UCSD-AML1 (cell line): ENCODE results near the gene RPS6KC1.
"Not testable (repeated sequence)": the region's sequence is repeated elsewhere in the genome, so short reads cannot be mapped to it uniquely, and the experiment has no call there.

Experiments
- DNase-seq: peaks from one replicate; lab custom pipeline; 2025; ENCODE audit not compliant: unreplicated experiment; lab: John Stamatoyannopoulos, UW

RPS6KC1 gene

GRCh38 chr1:213200630-213201029 lies 149.6 kb downstream of the RPS6KC1 start:
- DNase-seq = no peak

DNA sequence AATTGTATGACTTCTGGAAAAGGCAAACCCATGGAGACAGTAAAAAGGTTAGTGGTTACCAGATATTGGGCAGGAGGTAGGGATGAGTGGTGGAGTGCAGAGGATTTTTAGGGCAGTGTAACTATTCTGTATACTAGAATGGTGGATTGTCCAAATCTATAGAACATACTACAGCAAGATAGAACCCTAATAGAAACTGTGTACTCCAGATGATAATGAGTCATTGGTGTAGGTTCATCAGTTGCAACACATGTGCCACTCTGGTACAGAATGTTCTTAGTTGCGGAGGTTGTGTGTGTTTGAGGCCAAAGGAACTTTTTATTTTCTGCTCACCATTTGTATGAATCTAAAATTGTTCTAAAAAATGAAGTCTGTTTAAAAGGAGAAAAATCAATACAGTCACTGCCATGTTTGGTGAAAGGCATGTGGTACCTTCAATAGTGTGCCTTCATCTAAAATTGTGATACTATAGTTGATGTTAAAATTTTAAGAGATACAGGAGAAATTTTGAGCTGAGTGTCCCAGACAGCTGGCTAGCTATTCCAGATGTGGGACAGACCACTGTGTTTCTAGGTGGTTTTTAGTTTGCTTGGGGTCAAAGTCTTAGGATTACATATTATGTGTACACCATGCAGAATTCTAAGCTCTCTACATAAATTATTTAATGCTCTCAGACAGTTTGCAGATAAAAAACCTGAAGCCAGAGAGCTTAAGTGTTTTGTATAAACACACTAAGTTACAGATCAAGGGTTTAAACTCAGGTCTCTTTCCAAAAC lies 150.5 kb downstream of the RPS6KC1 start:
- DNase-seq = no peak

- no peak for DNase-seq
These were observed 160.2 kb downstream of the RPS6KC1 start for GRCh38 chr1:213211201-213211600.

- not testable (repeated sequence) for DNase-seq
These were observed 168.0 kb downstream of the RPS6KC1 start for GRCh38 chr1:213219076-213219475.

- no peak for DNase-seq
These were observed 170.2 kb downstream of the RPS6KC1 start for GRCh38 chr1:213221209-213221608.

- DNase-seq = no peak
These were observed 176.4 kb downstream of the RPS6KC1 start for GRCh38 chr1:213227458-213227857.

- DNase-seq = no peak
These were observed 180.8 kb downstream of the RPS6KC1 start for GRCh38 chr1:213231795-213232231.

DNA sequence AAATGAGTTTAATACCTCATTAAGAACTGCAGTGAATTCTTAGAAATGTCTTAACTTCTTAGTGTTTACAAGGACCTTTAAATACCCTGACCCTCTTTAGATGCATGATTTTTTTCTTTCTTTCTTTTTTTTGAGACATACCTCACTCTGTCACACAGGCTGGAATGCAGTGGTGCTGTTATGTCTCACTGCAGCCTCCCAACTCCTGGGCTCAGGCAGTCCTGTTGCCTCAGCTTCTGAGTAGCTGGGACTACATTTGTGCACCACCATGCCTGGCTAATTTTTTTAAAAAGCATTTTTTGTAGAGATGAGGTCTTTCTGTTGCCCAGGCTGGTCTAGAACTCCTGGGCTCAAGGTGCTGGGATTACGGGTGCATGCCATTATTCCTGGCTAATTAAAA lies 191.8 kb downstream of the RPS6KC1 start:
- no peak for DNase-seq

DNA sequence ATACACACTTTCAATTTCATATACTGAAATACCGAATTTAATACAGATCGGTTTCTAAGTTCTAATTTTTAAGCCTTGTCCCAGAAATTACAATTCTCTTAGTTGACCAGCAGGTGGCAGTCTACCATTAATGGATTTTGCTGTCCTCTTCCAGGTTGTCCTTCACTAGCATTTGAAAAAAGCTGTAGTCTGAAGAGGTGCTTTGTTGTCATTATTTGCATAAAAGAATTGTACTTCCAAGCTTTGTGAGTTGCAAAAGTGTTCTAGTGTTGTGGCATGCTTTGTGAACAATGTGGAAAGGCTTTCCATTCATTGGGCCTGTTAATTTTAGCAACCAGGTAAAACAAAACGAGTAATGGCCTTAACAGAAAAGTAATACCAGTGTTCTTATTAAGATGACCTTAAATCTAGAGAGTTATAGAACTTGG lies 193.6 kb downstream of the RPS6KC1 start:
- no peak for DNase-seq

DNA sequence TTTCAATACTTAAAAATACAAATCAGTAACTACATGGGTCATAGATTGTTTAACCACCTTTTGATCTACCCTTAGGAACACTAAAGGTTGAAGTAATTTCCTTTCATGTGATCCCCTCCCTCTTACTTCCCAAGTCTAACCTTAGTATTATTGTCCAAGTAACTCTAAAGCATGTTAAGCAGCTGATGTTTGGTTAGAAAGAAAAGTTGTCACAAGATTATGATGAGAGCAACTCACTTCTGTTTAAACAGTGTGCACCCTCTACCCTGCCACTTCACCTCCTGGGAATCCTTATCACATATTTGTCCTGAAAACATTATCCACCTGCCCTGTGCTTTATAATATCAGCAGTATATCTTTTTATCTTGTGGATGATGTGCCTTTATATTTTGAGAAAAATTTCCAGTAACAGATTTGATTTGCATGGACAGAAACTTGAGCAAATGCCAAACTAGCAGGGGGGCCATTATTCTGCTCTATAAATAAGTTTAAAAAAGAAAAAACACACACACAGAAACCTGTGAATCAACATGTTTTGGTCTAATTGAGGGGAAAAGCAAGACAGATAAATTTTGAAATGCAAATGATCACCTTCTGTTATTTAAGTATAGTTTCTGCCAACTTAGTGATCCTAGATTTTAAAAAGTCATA lies 194.3 kb downstream of the RPS6KC1 start:
- DNase-seq = no peak

GRCh38 chr1:213247038-213247437 lies 196.0 kb downstream of the RPS6KC1 start:
- DNase-seq = no peak

- DNase-seq = no peak
These were observed 198.4 kb downstream of the RPS6KC1 start for GRCh38 chr1:213249395-213249794.

- no peak for DNase-seq
These were observed 199.0 kb downstream of the RPS6KC1 start for GRCh38 chr1:213250041-213250440.

DNA sequence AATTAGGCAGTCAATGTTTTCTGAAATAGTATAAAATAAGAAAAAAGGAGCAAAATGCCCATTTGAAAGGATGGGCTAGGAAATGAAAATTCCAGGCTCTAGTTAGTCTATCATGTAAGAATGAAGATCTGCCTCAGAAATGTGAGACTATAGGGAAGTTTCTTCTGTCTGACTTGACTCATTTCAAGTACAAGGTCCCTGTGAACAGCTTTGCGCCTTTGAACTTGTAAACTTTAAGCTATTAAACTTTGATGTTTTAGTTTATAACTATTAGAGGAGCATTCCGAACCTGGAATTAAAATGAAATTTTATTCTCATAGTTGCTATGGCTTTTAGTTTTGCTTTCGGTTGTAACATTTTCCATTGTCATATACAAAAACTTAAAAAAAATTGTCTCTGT lies 199.4 kb downstream of the RPS6KC1 start:
- DNase-seq = no peak

- no peak for DNase-seq
These were observed 200.9 kb downstream of the RPS6KC1 start for GRCh38 chr1:213251972-213252371.

- no peak for DNase-seq
These were observed 205.5 kb downstream of the RPS6KC1 start for GRCh38 chr1:213256438-213257087.

- DNase-seq = no peak
These were observed 209.5 kb downstream of the RPS6KC1 start for GRCh38 chr1:213260311-213261075.

DNA sequence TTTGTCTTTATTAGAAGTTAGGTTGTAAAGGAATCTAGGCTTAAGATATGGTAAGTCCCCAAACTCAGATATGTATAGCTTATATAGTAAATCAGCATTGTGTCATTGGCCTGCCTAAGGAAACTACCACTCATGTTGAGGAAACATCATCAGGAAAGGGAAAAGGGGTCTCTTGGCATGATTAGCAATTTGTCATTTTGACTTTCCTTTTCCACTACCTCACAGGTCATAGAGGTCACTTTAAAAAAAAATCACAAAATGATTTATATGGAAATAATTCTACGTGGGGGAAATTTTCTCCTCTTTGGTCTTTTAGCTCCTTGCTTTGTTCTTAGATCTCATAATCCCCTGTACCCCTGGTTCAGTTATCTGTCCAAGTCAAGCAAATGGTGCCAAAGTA lies 213.5 kb downstream of the RPS6KC1 start:
- DNase-seq = no peak

GRCh38 chr1:213266983-213267772 lies 216.1 kb downstream of the RPS6KC1 start:
- DNase-seq = no peak

DNA sequence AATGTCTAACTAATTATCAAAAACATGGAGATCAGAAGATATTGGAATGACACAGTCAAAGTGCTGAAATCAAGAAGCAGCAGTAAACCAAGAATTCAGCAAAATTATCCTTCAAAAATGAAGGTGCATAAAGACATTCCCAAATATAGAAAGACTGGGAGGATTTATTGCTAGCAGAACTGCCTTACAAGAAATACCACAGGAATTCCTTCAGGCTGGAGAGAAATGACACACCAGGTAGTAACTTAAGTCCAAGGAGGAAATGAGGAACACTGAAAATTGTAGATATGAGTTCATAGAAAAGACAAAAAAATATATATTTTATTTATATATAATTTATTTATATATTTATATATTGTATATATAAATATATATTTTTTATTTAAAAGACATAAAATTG lies 217.2 kb downstream of the RPS6KC1 start:
- DNase-seq = no peak
